ENCODE results near the gene AP4E1.

- TF ChIP-seq POLR2AphosphoS5 (IDR thresholded peaks at IDR 0.05) (no peak), POLR2A (IDR thresholded peaks at IDR 0.05) (no peak), CTCF (IDR thresholded peaks at IDR 0.05) (no peak), EP300 (IDR thresholded peaks at IDR 0.05) (no peak)
Observed at GRCh38 chr15:51046016-51046415, 137.5 kb downstream of the AP4E1 start.
